T-helper 17 cell (primary cell): ENCODE measurements around the gene SLFN12L. TPM values are rescaled to one million over a fixed set of nuclear protein-coding genes. Genes with fewer than 3 reads are reported as not detected.
"Not testable (repeated sequence)": the region's sequence is repeated elsewhere in the genome, so short reads cannot be mapped to it uniquely, and the experiment has no call there.

Experiments
- ATAC-seq: fragments of 150-1000 bp; cut with Tn5 transposase; 2 replicates; pipeline ENCODE4 v1.10.0; 2021; ENCODE audit warnings: mild to moderate bottlenecking, moderate library complexity
- DNase-seq, 3 donors: peaks; one replicate each; pipeline versions ENCODE4 v3.0.0 to v3.0.0-alpha.2; 2020 to 2021
- H3K9me3 ChIP-seq: one replicate; pipeline ENCODE4 v1.7.0; 2013; ENCODE audit warnings: low read length, mild to moderate bottlenecking; ENCODE audit not compliant: control insufficient read depth, poor library complexity, severe bottlenecking
- H3K27ac Mint-ChIP-seq: one replicate; pipeline ENCODE4 v1.8.0; 2022; ENCODE audit warnings: mild to moderate bottlenecking, moderate library complexity, mixed read lengths
- H3K27me3 Mint-ChIP-seq: one replicate; pipeline ENCODE4 v1.8.0; 2022; ENCODE audit warnings: mixed read lengths
- H3K36me3 Mint-ChIP-seq: one replicate; pipeline ENCODE4 v1.8.0; 2022; ENCODE audit warnings: low read depth, mixed read lengths
- H3K4me1 Mint-ChIP-seq: one replicate; pipeline ENCODE4 v1.8.0; 2022; ENCODE audit warnings: mild to moderate bottlenecking, mixed read lengths
- H3K4me3 Mint-ChIP-seq: one replicate; pipeline ENCODE4 v1.8.0; 2022; ENCODE audit warnings: mild to moderate bottlenecking, moderate library complexity, mixed read lengths
- total RNA-seq, 4 donors: library from RNA in 2 of 4; stranded (reverse) in 2 of 4; gene quantifications; one replicate each; pipeline ENCODE4 v1.2.3 and lab custom pipeline; 2022 to 2026

The SLFN12L gene
- total RNA-seq, 2 donors from 2014 or later, result 70.0 to 90.1 TPM

DNA sequence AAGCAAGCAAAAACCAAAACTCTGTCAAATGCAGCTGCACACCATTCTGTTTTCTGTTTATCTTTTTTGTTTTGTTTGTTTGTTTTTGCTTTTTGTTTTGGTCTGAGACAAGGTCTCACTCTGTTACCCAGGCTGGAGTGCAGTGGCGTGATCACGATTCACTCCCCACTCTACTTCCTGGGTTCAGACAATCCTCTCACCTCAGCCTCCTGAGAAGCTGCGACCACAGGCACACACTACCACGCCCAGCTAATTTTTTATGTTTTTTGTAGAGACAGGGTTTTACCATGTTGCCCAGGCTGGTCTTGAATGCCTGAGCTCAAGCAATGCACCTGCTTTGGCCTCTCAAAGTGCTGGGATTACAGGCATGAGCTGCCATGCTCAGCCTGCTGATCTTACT, 69.7 kb downstream of the SLFN12L start:
- peaks cover 13% of the 10 kb centered on the region for H3K4me1 Mint-ChIP-seq
- no peaks in the 10 kb centered on the region for H3K36me3 Mint-ChIP-seq
- no peak for DNase-seq
- H3K27ac Mint-ChIP-seq, result peak overlapping the region; percentile 64
- no peaks in the 10 kb centered on the region for H3K9me3 ChIP-seq
- peak; percentile 89 for ATAC-seq
- no peaks in the 10 kb centered on the region for H3K27me3 Mint-ChIP-seq
- no peak overlapping the region for H3K4me3 Mint-ChIP-seq

DNA sequence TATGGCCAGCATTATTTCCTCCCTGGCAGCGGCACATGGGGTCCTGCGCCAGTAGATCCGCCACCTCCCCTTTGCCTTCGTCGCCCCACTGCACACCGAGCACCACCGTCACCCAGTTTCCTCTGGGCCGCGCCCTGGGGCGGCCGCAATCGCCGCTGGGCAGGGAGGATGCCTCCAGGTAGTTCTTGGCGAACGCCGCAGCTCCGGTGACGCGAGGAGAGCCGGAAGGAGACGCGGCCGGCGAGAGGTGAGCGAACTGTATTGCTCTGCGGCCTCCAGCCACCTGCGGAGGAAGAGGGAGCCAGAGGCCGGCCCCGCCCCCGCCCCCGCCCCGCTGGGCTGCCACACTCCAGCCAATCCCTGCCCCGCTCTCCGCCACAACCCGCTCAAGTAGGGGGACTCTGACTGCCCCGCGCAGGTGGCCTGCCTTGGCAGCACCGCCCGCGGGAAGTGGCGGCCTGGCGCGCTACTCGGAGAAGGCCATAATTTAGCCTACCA, 77.1 kb downstream of the SLFN12L start:
- H3K27ac Mint-ChIP-seq, result peak overlapping the region; percentile 8
- H3K9me3 ChIP-seq, result no peaks in the 10 kb centered on the region
- peak overlapping the region; percentile 77 for H3K4me3 Mint-ChIP-seq
- ATAC-seq, result peak; percentile 93
- H3K27me3 Mint-ChIP-seq, result no peaks in the 10 kb centered on the region
- no peaks in the 10 kb centered on the region for H3K36me3 Mint-ChIP-seq
- peaks cover 11% of the 10 kb centered on the region for H3K4me1 Mint-ChIP-seq
- DNase-seq, result peak; percentile 35 to 50 (median 37)

DNA sequence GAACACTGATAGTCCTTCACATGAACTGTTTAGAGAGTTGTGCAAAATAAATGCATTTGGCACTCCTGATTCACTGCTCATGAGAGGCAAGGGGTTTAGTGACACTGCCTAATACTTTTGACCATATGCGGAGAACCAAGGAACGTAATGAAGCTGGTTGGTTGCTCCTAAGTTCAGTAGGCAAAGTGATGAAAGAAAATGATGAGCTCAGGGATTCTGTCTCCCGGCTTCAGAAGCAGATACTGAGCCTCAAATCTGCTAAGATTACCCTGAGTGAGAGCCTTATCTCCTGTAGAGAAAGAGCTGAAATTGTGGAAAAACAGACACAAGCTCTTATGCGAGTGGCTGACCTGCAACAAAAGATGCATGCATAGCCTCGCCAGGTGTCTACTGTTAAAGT, 83.4 kb downstream of the SLFN12L start:
- not testable (repeated sequence) for ATAC-seq, H3K4me1 Mint-ChIP-seq, H3K4me3 Mint-ChIP-seq, H3K27me3 Mint-ChIP-seq, H3K27ac Mint-ChIP-seq, DNase-seq, H3K9me3 ChIP-seq, H3K36me3 Mint-ChIP-seq

DNA sequence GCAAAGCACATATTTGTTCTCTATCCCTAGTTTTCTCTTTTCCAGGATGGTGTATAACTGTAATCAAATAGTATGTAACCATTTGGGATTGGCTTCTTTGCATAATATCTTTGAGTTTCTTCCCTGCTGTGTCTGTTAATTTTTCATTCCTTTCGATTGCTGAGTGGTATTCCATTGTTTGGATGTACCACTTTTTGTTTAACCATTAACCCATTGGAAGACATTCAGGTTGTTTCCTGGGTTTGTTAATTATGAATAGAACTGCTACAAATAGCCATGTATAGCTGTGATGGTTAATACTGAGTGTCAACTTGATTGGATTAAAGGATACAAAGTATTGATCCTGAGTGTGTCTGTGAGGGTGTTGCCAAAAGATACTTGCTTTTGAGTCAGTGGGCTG, 84.3 kb downstream of the SLFN12L start:
- no peaks in the 10 kb centered on the region for H3K27me3 Mint-ChIP-seq
- DNase-seq, result no peak
- no peaks in the 10 kb centered on the region for H3K9me3 ChIP-seq

DNA sequence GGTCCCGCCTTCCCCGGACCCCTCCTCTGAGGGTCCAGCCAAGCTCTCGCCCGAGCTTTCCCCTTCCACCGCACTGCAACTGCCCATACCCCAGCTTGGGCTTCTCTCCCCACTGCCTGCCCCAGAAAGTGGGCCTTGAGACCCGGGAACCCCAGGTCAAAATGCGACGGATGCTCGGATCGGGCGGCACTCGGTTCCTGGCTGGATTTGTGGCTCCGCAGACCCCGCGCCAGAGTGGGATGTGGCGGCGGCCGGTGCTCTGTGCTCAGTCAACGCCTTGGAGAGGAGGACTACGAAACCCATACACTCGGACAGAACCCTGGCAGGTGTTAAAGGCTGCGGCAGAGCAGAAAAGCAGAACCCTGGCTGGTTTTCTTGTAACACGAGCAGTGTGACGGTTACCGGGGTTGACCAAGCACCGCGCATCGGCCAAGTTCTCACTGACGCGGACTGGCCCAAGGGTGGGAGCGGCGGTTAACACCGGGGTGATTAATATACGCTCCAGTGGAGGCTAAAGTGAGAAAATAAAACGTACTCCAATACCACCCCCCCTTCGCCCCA, 88.0 kb downstream of the SLFN12L start:
- Mint-ChIP-seq H3K36me3 (peaks cover 4% of the 10 kb centered on the region), H3K27ac (peak overlapping the region; percentile 74), H3K4me1 (peaks cover 3% of the 10 kb centered on the region), H3K4me3 (peak overlapping the region; percentile 77), H3K27me3 (no peaks in the 10 kb centered on the region)
- ATAC-seq (no peak), DNase-seq (no peak)
- H3K9me3 ChIP-seq, result no peaks in the 10 kb centered on the region

More for the DNA sequence above, 84.3 kb downstream of the SLFN12L start:
- peaks cover 3% of the 10 kb centered on the region for H3K4me1 Mint-ChIP-seq
- no peak overlapping the region for H3K27ac Mint-ChIP-seq
- H3K36me3 Mint-ChIP-seq, result peaks cover 2% of the 10 kb centered on the region
- ATAC-seq, result no peak
- H3K4me3 Mint-ChIP-seq, result no peak overlapping the region

DNA sequence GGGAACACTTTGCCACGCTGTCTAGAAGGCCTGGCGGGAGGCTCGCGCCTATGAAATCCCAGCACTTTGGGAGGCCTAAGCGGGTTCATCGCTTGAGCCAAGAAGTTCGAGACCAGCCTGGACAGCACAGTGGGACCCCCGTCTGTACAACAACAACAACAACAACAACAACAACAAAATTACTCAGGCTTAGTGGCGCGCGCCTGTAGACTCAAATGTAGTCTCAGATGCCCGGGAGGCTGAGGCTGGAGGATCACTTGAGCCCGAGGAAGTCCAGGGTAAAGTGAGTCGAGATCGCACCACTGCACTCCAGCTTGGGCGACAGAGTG, 88.6 kb downstream of the SLFN12L start:
- DNase-seq (no peak), ATAC-seq (no peak)
- Mint-ChIP-seq H3K4me3 (peak overlapping the region; percentile 85), H3K4me1 (peaks cover 3% of the 10 kb centered on the region), H3K27me3 (no peaks in the 10 kb centered on the region), H3K36me3 (peaks cover 4% of the 10 kb centered on the region), H3K27ac (peak overlapping the region; percentile 74)
- no peaks in the 10 kb centered on the region for H3K9me3 ChIP-seq

DNA sequence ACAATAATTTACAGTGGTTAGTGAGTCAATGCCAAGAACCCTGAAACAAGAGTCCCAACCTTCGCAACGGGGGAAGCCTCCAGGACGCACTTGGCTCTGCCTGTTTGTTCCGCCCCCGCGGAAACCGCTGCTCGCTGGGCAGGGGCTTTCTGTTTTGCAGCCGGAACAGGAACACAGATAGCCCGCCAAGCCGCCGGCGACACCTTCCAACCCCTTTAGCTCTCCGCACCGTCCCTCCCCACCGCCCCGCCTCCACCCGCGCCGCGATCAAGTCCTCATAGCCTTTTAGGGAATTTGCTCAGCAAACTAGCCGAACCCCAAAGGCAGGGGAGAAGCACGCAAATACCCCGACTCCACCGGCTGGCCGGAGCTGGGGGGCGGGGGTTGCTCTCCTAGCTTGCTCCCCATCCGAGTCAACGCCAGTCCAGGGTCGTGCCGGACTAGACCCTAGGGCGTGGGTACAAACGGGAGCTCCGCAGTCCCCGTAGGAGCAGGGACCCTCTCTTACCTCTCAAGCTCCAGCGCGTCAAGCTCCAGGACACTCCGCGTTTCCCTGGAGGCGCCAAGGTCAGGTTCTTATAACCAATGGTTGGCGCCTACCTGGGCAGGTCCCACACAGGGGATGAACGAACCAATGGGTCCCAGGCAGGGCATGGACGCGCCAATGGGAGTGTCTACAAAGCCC, 89.1 kb downstream of the SLFN12L start, which contains the start of gene SLFN13:
SLFN13 (minus strand) TSS at position 553 of the 685 bp plus-strand sequence. CDS start 3,086 bp downstream, outside the sequence.
- peak within 1 kb of the TSS; percentile 85 for H3K4me3 Mint-ChIP-seq
- H3K36me3 Mint-ChIP-seq, result peaks cover 4% of the 10 kb centered on the region

DNA sequence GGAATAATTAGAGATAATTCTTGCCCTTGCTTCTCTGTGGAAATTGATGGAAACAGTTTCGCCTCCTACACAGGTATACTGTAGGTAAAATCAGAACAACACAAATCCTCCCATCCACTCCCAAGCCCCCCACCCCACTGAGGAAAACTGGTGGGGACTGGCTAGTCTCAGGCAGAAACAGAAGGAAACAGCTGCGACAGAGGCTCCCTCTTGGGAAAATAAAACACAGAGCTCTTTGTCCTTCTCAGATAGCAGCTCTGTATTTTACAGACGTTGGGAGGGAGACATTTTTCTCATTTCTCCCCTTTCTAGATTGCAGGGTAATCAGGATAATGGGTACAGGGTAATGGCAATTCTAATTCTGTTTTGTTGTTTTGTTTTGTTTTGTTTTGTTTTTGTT, 90.0 kb downstream of the SLFN12L start:
- H3K4me3 Mint-ChIP-seq, result peak overlapping the region; percentile 85
- ATAC-seq (no peak), DNase-seq (no peak)
- peak overlapping the region; percentile 74 for H3K27ac Mint-ChIP-seq
- H3K9me3 ChIP-seq, result no peaks in the 10 kb centered on the region
- peaks cover 4% of the 10 kb centered on the region for H3K36me3 Mint-ChIP-seq
- H3K27me3 Mint-ChIP-seq, result no peaks in the 10 kb centered on the region
- no peaks in the 10 kb centered on the region for H3K4me1 Mint-ChIP-seq

More for the DNA sequence above, 89.1 kb downstream of the SLFN12L start, which contains the start of gene SLFN13:
- H3K4me1 Mint-ChIP-seq, result peaks cover 3% of the 10 kb centered on the region
- no peaks in the 10 kb centered on the region for H3K27me3 Mint-ChIP-seq
- peak; percentile 61 to 69 (median 63) for DNase-seq
- no peaks in the 10 kb centered on the region for H3K9me3 ChIP-seq
- peak; percentile 97 for ATAC-seq
- peak within 1 kb of the TSS; percentile 74 for H3K27ac Mint-ChIP-seq

DNA sequence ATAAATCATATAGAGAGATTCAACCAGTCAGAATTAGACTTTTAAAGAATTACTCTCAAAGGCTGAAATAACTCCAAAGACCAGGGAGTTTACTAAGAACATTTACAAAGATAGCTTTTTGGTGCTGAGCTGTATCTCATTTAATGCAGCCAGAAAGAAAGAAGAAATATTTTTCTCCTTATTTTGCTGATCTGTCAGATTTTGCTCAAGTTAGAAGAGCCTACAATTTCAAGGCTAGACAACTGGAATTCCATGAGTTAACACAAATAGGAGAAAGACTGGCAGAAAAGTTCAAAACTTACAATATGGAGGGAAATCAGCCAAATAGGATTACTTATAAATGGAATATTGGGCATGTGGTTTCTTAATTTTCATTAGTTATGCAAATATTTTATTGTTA, 99.0 kb downstream of the SLFN12L start:
- H3K36me3 Mint-ChIP-seq, result peaks cover 3% of the 10 kb centered on the region
- H3K4me3 Mint-ChIP-seq, result no peak overlapping the region
- H3K27ac Mint-ChIP-seq, result no peak overlapping the region
- H3K9me3 ChIP-seq, result no peaks in the 10 kb centered on the region
- ATAC-seq (no peak), DNase-seq (no peak)
- no peaks in the 10 kb centered on the region for H3K27me3 Mint-ChIP-seq
- H3K4me1 Mint-ChIP-seq, result peaks cover 5% of the 10 kb centered on the region

DNA sequence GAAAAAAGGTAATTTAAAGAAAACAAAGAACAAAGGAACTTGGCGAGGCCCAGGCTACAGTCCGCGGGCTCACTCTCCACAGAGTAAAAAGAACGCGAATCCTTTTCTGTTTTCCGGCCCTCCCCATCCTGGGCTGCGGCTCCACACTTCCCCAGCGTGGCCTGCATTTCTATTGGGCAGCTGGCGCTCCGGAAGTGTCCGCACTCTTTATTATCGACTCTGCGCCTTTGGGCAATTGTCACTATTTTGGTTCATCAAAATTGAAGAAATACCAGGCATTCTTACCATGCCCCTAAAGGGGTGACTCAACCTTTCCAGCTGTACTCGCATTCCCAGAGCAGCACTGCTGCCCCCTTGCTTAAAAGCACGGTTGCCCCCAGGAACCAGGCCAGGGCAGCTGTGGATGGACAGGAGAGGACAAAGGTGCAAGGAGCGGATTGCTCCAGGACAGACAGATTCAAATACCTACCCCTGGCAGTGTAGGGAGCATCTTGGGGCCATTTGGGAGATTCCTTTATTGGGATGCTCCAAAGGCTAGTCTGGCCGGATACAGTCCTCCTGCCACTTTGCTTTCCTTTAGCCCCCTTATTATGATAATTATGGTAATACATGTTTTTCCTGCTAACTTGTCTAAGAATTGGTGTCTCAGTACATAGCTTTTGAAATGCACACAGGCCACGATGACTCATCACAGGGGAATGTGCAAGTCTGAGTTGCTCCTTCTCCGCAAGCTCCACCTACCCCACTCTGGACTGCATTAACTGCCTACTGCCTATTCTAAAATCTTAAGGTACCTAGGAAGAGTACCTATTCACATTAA, 104.2 kb downstream of the SLFN12L start:
- DNase-seq, result no peak
- peak; percentile 62 for ATAC-seq
- peak overlapping the region; percentile 94 for H3K27ac Mint-ChIP-seq
- H3K36me3 Mint-ChIP-seq, result peaks cover 2% of the 10 kb centered on the region
- no peaks in the 10 kb centered on the region for H3K27me3 Mint-ChIP-seq
- H3K4me1 Mint-ChIP-seq, result peaks cover 31% of the 10 kb centered on the region
- H3K4me3 Mint-ChIP-seq, result peak overlapping the region; percentile 98
- H3K9me3 ChIP-seq, result no peaks in the 10 kb centered on the region

DNA sequence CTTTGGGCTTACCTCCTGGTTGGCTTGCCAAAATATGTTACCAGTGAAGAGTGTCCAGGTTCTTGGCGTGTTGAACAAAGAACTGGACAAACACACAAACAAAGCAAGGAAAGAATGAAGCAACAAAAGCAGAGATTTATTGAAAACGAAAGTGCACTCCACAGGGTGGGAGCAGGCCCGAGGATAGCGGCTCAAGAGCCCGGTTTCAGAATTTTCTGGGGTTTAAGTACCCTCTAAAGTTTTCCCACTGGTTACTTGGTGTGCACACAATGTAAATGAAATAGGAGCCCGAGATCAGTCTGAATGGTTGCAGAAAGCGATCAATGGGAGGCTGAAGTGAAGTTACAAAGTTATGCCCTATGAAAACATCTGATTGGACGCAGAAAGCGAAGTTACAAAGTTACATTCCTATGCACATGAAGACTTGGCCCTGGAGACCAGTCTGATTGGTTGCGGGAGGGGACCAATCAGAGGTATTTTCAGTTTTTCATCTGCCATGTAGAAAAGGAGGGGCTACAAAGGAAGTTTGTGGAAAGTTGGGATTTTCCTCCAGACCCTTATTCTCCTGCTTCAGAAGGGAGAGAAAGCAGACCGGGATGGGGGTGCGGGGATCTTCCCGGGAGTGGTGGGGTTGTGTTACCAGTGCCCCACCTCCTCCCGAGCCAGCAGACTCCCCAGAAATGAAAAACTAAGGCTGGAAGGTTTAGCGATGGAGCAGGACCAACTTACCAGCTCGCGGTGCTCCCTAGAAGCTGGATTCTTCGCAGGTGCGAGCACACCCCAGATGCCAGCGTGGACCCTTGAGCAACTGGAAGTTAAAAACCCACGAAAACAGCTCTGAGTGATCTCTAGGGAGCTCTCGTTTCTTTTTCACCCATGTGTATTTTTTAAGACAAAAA, 105.1 kb downstream of the SLFN12L start, which contains the start of gene SLFN12:
SLFN12 (minus strand) TSS at position 325 of the 899 bp plus-strand sequence. CDS start 9,472 bp downstream, outside the sequence.
- Mint-ChIP-seq H3K27ac (peak within 1 kb of the TSS; percentile 94), H3K27me3 (no peaks in the 10 kb centered on the region), H3K4me3 (peak within 1 kb of the TSS; percentile 98), H3K36me3 (peaks cover 2% of the 10 kb centered on the region), H3K4me1 (peaks cover 34% of the 10 kb centered on the region)
- ATAC-seq (peak; percentile 96), DNase-seq (peak in 2 of 3 donors; percentile 29 to 34)
- H3K9me3 ChIP-seq, result no peaks in the 10 kb centered on the region

DNA sequence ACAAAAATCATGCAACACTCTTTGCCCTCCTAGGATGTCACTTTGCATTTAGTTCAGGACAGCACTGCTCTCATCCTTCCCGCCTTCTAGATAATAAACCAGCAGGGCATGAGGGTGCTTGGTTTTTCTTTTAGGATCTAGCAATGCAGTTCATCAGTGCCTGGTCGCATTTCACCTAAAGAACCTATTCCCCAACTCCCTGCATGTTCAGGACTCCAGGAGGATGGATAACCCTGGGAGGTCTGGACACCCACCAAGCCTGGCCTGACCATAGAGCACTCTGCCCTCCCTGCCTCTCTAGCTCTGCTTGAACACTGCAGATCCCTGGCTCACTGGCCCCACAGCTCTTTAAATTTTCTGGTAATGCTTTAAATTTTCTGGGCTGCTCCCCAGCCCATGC, 107.8 kb downstream of the SLFN12L start:
- no peak overlapping the region for H3K27ac Mint-ChIP-seq
- no peak for ATAC-seq
- no peak for DNase-seq
- H3K4me1 Mint-ChIP-seq, result peaks cover 34% of the 10 kb centered on the region
- H3K9me3 ChIP-seq, result no peaks in the 10 kb centered on the region
- no peak overlapping the region for H3K4me3 Mint-ChIP-seq
- peaks cover 9% of the 10 kb centered on the region for H3K36me3 Mint-ChIP-seq
- H3K27me3 Mint-ChIP-seq, result no peaks in the 10 kb centered on the region
